NCI-H1092 (cell line): ENCODE measurements around the gene SARNP.
"Not testable (repeated sequence)": the region's sequence is repeated elsewhere in the genome, so short reads cannot be mapped to it uniquely, and the experiment has no call there.

ENCODE experiments used
- DNase-seq: peaks from one replicate; lab custom pipeline; 2025; lab: John Stamatoyannopoulos, UW

SARNP gene

GRCh38 chr12:55839345-55840140, 22.0 kb upstream of the SARNP start:
- DNase-seq, result no peak

DNA sequence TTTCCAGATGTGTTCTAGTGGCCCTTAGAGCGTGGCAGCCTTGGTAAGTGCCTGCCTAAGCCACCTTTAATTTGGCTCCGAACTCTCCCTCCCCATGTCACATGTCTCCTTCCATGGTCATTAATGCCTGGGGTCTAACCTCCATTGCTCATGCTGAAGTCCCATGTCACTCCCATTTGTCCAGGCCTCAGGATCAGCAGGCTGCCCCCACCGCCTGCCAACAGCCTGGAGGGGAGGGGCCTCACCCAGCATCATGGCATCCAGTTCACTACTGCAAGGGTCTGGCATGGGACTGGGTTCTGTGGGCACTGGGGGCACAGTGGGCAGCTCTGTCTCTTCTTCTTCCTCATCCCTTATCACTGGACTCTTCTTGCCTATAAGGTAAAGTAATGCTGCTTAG, 20.8 kb upstream of the SARNP start:
- DNase-seq, result no peak

DNA sequence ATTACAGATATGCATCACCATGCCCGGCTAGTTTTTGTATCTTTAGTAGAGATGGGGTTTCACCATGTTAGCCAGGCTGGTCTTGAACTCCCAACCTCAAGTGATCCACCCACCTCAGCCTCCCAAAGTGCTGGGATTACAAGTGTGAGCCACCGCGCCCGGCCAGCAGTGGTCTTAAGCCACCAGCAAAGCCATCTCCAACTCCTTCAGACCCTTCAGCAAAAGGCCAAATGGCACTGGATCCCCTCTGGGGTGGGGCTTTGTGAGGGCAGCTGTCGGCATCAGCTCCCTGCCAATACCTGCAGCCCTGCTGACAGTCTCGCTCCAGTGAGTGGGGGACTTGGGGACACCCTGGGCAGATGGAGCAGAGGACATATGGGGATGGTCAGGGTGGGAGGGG, 16.9 kb upstream of the SARNP start:
- DNase-seq, result not testable (repeated sequence)

DNA sequence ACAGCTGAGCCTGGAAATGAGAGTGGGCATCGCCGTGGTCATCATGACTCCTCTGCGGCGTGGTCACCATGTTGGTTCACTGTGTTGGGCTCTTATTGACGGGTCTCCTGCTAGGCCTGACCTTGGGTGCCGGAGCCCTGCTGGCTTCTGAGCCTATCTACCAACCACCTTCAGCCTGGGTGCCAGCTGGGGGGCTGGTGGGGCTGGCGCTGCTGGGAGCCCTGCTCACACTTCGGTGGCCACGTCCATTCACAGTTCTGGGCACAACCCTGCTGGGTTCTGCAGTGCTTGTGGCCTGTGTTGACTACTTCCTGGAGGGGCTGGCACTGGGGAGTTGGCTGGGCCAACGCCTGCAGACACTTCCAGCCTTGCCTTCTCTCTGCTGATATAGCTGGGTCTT, 15.5 kb upstream of the SARNP start:
- no peak for DNase-seq

- DNase-seq, result no peak
Observed at GRCh38 chr12:55831447-55831815, 13.9 kb upstream of the SARNP start.

DNA sequence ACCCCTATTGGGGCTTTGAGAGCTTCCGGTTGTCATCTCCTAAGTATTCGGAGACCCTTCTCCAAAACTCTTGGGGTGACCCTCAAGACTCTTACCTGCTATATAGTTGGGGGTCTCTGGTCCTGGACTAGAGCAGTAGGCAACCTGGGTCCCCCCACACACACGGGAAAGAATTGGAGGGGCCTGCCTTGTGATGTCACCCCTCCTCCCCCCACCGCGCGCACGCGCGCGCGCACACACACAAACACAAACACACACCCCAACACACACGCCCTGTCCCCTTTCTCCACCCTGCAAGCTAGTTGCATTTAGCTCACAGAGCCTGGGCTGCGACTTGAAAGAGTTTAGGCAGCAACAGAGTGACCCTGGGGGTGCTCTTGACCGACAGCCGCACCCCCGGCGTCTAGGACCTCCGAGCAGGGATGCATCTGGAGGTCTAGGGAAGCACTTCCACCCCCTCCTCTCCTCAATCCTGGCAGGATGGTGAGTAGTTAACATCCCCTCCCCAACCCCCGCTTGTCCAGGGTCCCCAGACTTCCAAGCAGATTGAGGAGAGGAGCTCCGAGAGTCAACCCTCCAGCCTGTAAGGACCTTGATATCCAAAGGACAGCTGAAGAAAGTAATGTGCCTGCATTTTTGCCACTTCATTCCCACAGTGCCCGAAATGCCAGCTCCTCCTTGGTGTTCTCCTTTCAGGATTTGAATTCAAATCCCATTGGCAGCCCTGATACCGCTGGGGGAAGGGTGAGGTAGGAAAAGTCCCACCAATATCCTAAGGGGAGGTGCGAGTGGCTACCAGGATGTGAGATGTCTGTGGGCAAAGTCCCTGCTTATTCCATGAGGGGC, 13.3 kb upstream of the SARNP start:
- peak; percentile 36 for DNase-seq

GRCh38 chr12:55829967-55830600, 12.6 kb upstream of the SARNP start:
- DNase-seq, result no peak

- no peak for DNase-seq
Observed at GRCh38 chr12:55828357-55828756, 10.8 kb upstream of the SARNP start.

DNA sequence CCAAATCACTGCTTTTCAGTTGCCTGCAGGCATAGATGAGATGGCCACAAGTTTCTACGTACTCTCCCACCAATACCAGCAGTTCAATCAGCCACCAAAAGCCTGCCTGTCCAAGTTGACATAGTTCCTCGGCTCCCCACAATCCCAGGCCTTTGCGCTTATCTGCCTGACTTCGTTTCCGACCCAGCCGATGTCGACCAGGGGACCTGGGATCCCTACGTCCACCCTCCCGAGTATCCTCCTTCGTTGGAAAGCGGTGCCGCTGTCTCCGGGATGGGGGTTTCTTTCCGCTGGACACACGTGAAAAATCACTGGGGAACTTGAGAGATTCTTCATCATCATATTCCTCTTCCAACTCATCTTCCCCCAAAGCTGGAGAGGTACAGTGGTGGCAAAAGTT, 10.3 kb upstream of the SARNP start:
- DNase-seq, result no peak

GRCh38 chr12:55824726-55825125, 7.2 kb upstream of the SARNP start:
- no peak for DNase-seq

DNA sequence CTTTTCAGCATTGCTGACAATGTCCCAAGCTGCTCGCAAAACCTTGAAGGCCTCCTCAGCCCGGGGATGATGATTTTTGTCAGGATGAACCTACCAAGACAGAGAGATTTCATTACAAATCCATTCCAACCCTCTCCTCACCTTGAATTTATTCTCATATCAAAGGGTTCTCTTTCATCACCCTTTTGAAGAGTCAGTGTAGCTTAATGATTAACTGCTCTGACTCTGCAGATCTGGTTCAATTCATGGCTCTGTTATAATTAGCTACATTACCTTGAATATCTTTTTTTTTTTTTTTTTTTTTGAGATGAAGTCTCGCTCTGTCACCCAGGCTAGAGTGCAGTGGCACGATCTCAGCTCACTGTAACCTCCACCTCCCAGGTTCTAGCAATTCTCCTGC, 5.9 kb upstream of the SARNP start:
- DNase-seq, result no peak

GRCh38 chr12:55822228-55822627, 4.7 kb upstream of the SARNP start:
- DNase-seq, result no peak

DNA sequence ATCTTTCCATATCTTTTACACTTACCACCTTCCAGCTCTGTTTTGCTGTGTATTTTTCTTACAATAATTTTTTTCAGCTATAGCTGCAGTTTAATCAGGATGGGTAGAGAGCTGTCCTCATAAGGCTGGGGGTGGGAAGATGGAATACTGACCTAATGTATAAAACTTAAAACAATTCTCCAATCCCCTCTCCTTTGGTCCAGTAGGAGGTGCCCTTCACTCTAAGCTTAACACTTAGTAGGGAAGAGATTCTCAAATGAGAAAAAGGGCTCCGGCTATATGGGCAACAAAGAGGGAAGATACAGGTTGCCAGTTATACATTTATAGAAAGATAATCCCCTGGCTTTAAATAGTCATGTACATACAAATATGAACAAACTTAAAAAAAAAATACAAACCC, 3.2 kb upstream of the SARNP start:
- no peak for DNase-seq

GRCh38 chr12:55818886-55819285, 1.4 kb upstream of the SARNP start:
- no peak for DNase-seq

- no peak for DNase-seq
Observed at GRCh38 chr12:55818140-55818728, 710 bp upstream of the SARNP start.

GRCh38 chr12:55816881-55817344, 611 bp downstream of the SARNP start:
- DNase-seq, result no peak

DNA sequence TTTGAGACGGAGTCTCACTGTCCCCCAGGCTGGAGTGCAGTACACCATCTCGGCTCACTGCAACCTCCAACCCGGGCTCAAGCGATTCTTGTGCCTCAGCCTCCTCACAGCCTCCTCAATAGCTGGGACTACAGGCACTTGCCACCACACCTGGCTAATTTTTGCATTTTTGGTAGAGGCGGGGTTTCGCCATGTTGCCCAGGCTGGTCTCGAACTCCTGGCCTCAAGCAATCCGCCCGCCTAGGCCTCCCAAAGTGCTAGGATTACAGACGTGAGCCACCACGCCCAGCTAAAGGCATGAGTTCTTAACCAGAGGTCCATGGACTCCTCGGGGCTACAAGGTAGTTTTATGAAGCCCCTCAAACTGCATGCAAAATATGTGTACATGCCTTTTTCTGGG, 2.1 kb downstream of the SARNP start:
- no peak for DNase-seq

- DNase-seq, result no peak
Observed at GRCh38 chr12:55814257-55814656, 3.3 kb downstream of the SARNP start.

DNA sequence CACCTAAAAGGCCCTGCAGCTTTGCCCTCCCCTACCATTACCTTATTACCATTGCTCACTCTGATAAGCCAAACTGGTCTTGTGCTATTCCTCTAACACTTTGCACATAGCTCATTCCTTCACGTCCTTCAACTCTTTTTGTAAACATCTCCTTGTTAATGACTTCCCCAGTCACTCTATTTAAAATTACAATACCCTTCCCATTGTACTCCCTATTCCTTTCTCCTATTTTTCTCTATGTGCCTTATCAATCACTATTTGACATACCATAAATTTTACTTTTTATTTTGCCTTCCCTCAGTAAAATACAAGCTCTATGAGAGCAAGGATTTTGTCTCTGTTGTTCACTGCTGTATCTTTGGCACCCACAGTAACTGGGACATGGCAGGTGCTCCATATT, 5.4 kb downstream of the SARNP start:
- no peak for DNase-seq

DNA sequence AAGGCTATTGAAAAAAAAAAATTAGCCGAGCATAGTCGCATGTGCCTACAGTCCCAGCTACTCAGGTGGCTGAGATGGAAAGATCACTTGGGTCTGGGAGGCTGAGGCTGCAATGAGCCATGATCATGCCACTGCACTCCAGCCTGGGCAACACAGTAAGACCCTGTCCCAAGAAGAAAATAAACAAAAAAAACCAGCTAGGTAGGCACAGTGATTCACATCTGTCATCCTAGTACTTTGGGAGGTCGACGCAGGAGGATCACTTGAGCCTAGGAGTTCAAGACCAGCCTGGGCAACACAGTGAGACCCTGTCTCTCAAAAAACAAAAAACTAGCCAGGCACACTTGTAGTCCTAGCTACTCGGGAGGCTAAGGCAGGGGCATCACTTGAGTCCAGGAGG, 8.2 kb downstream of the SARNP start:
- DNase-seq, result no peak

DNA sequence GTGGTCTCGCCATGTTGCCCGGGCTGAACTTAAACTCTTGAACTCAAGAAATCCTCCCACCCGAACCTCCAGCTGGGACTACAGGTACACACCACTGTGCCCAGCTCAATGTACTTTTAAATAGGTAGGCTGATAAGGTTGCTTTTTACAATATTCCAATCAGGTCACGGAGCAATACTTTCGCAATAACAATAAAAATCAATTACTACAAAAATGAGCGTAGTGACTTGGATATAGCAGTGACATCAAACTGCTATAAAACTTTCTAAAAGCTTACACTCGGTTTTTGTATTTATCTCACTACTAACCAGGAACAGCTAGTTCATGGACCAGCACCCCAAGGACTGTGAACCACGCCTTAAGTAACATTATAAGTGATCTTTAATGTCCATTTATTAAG, 10.5 kb downstream of the SARNP start:
- no peak for DNase-seq

- DNase-seq, result no peak
Observed at GRCh38 chr12:55797550-55797949, 20.0 kb downstream of the SARNP start.

DNA sequence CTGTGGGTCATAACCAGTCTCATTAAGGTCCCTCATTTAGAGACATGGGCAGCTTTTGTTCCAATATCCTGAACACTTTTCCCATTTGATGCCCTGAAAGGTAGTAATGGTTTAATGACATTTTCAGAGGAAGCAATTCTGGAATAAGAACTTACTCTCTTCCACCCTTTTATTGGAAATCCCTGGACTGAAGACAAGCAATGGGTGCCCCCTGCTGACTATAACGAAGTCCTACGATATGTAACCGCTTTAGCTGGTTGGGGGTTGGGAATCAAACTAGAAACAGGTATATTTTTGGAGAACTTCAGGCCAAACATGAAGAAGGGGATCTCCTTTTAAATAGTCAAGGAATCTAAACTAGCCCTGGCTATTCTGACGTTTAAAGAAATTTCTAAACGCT, 20.5 kb downstream of the SARNP start:
- DNase-seq, result no peak
